Epithelial cell of proximal tubule (primary cell): Measurements from ENCODE around the gene SHISA6. TPM values are rescaled to one million over a fixed set of nuclear protein-coding genes. Genes with fewer than 3 reads are reported as not detected.

Experiments used
- DNase-seq: peaks from one replicate; pipeline ENCODE4 v3.0.0-alpha.2; 2011; ENCODE audit warnings: low read depth
- H3K4me3 ChIP-seq: 2 replicates; pipeline ENCODE4 v1.5.1; 2011; ENCODE audit warnings: low read depth, mild to moderate bottlenecking, low read length
- CTCF ChIP-seq: conservative IDR thresholded peaks from 2 replicates; pipeline ENCODE4 v1.5.1; 2012; ENCODE audit warnings: low read depth, mild to moderate bottlenecking, low read length
- total RNA-seq: library from RNA; depleted of rRNA; stranded (reverse); fragments of >200 nt; gene quantifications from 2 replicates; pipeline ENCODE4 v1.2.3, GENCODE V29; 2015

The SHISA6 gene
- total RNA-seq, 1 donor from 2014 or later = not detected

DNA sequence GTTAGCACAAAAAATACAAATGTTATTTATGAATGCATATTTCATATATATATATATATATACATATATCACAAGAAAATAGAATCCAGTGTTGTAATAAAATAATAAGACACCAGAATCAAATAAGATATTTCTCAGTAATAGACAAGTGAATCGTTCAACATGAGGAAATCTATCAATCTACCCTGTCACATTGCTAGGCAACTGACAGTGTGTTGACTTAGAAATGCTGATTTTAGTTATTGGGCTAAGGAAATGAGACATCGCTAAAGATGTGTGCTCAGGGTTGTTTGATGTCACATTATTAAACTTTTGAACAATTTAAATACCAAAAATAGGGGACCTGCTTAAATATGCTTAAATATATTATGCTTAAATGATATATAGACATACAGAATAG, 307.4 kb downstream of the SHISA6 start:
- no peak for TF ChIP-seq CTCF
- no peak for DNase-seq
- H3K4me3 ChIP-seq = no peak overlapping the region

- no peak for DNase-seq
- no peak for TF ChIP-seq CTCF
- H3K4me3 ChIP-seq = no peak overlapping the region
Observed at GRCh38 chr17:11550431-11550830, 309.4 kb downstream of the SHISA6 start.

GRCh38 chr17:11551442-11551841, 310.4 kb downstream of the SHISA6 start:
- no peak for TF ChIP-seq CTCF
- H3K4me3 ChIP-seq = no peak overlapping the region
- DNase-seq = no peak

DNA sequence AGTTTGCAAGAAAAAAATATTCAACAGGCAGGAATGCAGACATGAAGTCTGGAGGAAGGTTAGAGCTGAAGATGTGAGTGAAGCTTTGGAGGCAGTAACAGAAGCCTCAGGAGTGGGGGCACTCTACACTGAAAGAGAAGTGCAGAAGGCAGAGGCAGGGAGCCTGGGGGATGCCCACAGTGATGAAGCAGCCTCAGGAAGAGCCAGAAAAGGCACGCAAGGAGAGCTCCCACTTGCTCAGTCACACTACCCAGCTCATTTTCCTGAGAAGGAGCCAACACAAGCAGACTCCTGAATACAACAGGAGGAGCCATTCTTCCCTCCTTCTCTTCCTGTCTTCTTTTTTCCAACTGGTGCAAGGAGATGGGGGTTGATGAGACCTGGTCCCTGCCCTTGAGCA, 312.1 kb downstream of the SHISA6 start:
- TF ChIP-seq CTCF = no peak
- H3K4me3 ChIP-seq = no peak overlapping the region
- DNase-seq = no peak

- DNase-seq = no peak
- H3K4me3 ChIP-seq = no peak overlapping the region
- no peak for TF ChIP-seq CTCF
Observed at GRCh38 chr17:11554042-11554441, 313.0 kb downstream of the SHISA6 start.

- no peak overlapping the region for H3K4me3 ChIP-seq
- no peak for TF ChIP-seq CTCF
- no peak for DNase-seq
Observed at GRCh38 chr17:11554542-11554941, 313.5 kb downstream of the SHISA6 start.

- no peak for TF ChIP-seq CTCF
- DNase-seq = no peak
- no peak overlapping the region for H3K4me3 ChIP-seq
Observed at GRCh38 chr17:11555530-11555929, 314.5 kb downstream of the SHISA6 start.
